ENCODE results near the gene CSMD2.

Gene CSMD2

DNA sequence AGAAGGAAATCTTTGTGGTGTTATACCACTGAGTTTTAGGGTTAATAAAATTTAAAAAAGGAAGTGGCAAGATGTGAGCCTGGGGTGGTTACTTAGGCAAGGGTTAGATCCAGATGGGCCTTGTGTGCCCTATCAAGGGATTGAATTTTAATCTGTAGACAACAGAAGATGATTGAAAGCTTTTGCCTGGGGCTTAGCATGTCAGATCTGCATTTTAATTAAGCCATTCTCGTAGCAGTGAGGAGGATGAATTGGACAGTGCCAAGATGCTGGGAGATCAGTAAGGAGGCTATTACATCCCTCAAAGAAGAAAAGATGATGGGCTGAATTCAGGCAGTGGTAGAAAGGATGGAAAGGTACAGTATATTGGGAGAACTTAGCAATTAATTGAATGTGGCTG, 258.9 kb downstream of the CSMD2 start:
- no peak for DNase-seq (ENCODE audit: low read depth in 3 of 3, low spot score in 1 of 3)

DNA sequence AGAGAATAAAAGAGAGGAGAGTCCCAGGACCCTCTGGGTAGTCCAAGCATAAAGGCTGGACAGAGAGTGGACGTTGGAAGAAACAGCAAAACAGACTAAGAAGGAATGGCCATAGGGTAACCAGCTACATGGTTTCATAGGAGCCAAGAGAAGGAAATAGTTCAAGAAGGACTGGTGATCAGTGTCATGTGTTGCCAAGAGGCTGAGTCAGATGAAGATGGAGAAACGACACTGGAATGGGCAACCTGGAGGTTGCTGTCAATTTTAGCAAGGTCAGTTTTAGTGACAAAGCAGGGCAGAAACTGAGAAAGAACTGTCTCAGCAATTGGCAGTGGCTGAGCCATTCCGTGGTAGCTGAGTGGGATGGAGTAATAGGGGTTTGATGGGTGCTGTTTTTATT, 259.8 kb downstream of the CSMD2 start:
- DNase-seq (ENCODE audit: low read depth in 3 of 3, low spot score in 1 of 3): no peak

DNA sequence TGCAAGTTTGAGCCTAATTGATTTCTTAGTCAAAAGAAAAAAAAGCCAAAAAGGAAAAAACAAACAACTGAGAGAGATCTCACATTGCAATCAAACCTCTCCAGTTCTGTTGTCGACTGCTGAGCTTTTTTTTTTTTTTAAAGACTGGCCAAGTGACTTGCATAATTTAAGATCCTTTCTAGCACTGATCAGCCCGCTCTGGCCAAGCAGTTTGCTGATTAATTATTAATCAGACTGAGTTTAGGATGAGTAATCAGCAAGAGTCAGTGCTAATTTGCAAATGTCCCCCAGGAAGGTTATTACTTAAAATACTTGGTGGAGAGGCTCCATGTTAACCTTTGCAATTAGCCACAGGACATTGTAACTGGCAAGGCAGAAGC, 261.8 kb downstream of the CSMD2 start:
- no peak for DNase-seq (ENCODE audit: low read depth in 3 of 3, low spot score in 1 of 3)

DNA sequence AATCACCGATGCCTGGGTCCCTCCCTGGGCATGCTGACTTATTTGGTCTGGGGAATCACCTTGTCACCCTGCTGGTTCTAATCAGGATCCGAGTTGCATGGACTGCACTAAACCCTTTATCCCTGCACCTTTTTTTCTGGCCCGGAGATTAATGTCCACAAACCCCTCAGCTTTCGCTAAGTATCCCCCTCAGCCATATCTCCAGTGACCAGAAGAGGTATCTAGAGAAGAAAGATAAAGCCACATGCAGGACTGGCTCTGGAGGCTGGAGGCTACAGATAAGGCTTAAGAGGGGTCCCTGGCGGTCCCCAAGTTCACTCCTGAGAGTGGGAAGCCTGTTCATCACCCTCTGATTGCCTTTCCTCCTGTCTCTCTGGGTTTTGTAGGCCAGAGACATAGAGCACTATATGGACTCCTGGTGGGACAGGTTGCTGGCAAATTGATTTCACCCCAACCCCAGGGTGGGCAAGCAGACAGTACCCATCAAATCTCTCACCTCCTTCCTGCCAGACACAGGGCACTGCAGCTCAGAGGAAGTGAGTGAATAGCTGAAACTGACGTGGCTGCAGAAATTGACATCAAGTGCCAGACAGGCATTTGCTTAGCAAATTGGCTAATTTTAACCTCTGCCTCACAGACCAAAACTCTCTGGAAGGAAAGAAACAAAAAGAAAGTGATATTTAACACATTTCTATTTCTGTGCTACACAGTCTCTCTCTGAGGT, 262.4 kb downstream of the CSMD2 start:
- no peak for DNase-seq (ENCODE audit: low read depth in 3 of 3, low spot score in 1 of 3)

DNA sequence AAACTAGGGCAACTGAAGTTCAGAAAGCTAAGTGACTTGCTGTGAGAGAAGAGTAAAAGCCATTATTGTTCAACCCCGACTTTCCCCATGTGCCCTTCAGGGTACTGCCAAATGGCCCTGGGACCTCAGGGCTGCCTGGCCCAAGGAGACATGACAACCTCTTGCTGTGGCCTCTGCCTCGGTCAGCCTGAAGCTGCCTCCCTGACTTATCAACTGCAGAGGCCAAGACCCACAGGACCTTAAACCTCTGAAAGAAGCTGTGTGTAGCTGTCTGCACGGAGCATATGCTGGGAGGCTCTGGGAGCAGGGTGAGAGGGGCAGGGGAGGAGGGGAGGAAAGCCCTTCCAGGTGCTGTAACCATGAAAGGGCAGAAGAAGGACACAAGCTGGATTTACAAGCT, 265.3 kb downstream of the CSMD2 start:
- DNase-seq (ENCODE audit: low read depth in 3 of 3, low spot score in 1 of 3): no peak

DNA sequence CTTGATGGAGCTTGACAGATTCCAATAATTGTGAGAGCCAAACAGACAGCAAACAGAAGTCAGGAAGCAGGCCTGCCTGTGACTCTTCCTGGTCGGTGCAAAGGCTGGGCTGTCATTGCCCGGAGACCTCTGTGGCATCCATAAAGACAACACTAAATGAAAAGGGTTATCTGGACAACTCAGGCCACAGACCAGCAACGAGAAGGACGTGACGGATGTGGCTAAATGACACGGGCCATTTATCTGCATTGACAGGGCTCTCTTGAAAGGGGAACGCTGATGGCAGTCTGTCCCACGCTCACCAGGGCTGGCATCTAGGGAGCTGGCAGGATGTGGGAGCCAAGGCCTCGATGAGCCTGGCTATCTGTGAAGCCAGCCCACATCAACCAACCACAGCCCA, 266.1 kb downstream of the CSMD2 start:
- no peak for DNase-seq (ENCODE audit: low read depth in 3 of 3, low spot score in 1 of 3)

DNA sequence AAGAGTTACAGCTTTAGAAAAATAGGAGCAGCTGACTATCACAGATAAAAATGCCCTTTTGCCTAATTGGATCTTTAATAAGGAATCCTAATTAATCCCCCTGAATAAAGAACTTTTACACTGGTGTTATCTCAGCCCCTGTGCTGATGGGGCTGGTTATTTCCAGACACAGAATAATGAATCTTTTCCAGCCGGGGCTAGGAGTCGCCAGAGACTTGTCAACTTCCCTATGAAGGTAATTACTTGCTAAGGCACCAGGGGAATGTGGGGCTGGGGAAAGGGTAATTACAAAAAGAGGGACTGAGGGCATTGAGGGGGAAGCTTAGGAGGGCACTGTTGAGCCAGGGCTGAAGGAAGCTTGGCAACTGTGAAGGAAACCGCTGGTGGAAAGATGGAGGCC, 266.6 kb downstream of the CSMD2 start:
- DNase-seq (ENCODE audit: low read depth in 3 of 3, low spot score in 1 of 3): no peak

DNA sequence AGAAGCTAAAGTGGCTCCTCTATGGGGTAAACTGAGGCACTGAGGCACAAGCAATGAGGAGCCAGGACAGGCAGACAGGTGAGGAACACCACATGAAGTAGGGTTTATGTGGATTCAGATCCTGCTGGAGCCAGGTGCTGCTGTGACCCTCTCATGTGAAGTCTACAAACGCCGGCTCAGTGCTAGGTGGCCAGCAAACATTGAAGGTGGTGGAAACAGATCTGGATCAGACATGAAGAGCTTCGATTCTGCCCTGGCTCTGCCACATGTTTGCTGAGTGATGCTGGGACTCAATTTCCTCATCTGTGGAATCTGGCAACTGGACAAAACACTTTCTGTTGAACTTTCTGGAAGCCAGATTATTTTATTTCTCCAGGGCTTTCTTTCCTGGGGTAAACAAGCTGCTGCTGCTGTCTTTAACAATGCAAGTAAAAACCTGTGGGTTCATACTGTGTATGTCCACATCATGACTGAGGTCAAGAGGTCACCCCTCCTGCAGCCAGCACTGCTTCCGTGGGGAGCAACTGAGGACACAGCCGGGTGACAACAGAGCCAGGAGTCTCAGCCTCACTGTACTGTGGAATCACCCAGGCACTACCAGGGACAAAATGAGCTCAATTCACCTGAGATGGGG, 267.8 kb downstream of the CSMD2 start:
- no peak for DNase-seq (ENCODE audit: low read depth in 3 of 3, low spot score in 1 of 3)

DNA sequence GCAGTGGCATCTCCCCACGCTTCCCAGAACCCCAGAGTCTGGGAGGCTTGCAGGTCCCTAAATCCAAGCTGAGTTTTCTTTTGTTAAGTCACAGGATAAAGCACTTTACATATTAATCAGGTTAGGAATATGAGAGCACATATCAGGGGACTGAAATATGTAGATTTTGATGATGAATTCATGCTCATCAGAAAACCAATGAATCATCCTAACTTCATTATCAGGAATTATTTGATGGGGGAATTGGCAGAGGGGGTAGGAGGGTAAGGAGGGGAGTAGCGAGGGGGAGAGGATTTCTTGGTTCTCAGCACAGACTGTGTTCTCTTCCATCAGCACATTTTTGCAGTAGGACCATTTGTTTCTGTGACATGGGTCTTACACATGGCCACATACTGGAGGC, 269.1 kb downstream of the CSMD2 start:
- DNase-seq (ENCODE audit: low read depth in 3 of 3, low spot score in 1 of 3): no peak

DNA sequence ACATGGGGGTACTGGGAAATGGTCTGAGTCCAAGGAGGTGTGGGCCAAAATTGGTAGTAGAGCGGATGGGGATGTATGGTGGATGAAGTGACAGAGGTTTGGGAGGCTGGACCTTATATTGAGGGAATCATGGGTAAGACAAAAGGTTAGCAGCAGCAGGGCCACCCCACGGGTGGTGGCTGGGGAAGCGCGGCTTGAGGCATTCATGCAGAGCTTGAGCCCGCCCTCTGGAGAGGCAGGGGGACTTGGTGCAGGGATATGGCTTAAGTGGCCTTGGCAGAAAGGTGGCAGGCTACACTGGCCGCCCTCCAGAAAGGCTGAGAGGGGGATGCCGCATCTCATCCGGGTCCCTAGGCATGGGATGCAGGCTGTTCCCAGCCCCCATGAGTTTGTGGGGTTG, 269.6 kb downstream of the CSMD2 start:
- DNase-seq (ENCODE audit: low read depth in 3 of 3, low spot score in 1 of 3): no peak

DNA sequence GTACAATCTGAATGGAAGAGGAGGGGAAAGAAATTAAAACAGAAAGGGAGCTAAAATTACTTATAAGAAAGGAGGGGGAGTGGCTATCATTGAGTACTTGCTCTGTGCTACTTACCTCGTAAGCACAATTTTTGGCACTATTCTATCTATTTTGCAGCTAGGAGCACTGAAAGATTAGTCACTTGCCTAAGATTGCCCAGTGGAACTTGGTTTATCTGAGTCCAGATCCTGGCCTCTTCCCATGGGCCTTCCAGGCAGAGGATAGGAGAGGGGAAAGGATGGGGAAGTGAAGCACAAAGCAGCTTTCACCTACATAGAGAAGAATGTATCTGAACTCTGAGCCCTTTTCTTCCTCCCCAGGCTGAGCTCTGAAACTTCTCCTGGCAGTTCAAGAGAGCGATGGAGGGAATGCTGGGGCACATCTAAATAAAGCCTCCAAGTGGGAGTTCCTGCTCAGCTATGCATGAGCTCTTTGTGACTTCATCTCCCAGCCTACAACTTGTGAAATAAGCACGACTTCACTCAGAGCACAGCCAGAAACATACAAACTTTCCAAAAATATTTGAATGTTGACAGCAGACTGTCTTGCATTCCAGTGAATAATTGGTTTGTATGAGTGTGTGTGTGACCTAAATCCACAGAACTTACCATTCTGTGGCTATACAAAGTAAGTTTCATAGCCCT, 271.7 kb downstream of the CSMD2 start:
- no peak for DNase-seq (ENCODE audit: low read depth in 3 of 3, low spot score in 1 of 3)

DNA sequence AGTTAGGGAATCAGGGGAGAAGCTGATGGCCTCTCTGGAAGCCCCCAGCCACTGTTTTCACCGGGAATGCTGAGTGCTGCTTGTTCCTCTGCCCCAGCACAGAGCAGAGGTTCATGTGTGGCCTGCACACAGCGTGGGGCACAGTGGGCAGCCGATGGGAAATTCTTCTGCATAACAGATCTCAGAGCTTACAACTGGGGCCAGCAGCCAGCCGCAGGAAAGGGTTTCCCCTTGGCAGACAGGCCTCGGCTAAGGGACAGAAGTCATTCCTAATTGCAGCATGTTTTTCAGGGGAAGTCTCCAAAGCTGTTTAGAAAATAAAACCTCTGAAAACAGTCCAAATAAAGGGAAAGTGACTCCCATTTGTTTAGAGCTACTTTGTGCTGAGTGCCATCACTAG, 278.5 kb downstream of the CSMD2 start:
- DNase-seq (ENCODE audit: low read depth in 3 of 3, low spot score in 1 of 3): no peak

DNA sequence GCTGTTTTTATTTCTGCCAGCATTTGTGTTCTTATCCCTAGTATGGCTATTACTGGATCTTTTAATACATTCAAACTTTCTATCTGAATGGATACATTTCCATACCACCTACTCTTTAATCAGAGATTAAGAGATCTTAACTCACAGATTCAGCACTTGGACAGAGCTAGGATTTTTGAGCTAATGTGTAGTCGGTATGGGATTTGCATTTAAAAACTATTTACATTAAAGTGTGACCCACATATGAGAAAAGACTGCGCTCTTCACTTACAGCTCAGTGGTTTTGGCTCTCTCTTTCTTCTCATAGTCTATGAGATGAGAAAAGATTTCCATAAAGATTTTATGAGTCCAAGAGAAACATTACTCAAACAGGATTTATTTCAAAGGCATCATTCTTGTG, 284.7 kb downstream of the CSMD2 start:
- DNase-seq (ENCODE audit: low read depth in 3 of 3, low spot score in 1 of 3): no peak

DNA sequence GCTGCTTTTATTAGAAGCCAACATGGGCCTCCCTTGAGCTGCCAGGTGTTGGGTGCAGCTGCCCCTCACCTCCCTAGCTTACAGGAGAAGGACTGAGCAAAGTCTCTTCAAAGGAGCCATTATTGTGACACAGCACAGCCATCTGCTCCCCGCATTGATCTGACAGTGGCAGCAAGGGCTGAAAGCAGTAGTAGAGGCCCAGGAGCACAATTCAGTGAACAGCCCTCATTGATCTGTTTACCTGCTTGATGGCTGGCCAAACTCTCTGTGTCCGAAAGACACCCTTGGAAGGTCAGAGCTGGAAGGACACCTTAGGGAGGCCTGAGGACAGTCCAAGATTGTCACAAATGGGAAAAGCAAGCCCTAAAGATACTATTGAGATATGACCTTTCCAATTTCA, 286.6 kb downstream of the CSMD2 start:
- no peak for DNase-seq (ENCODE audit: low read depth in 3 of 3, low spot score in 1 of 3)

DNA sequence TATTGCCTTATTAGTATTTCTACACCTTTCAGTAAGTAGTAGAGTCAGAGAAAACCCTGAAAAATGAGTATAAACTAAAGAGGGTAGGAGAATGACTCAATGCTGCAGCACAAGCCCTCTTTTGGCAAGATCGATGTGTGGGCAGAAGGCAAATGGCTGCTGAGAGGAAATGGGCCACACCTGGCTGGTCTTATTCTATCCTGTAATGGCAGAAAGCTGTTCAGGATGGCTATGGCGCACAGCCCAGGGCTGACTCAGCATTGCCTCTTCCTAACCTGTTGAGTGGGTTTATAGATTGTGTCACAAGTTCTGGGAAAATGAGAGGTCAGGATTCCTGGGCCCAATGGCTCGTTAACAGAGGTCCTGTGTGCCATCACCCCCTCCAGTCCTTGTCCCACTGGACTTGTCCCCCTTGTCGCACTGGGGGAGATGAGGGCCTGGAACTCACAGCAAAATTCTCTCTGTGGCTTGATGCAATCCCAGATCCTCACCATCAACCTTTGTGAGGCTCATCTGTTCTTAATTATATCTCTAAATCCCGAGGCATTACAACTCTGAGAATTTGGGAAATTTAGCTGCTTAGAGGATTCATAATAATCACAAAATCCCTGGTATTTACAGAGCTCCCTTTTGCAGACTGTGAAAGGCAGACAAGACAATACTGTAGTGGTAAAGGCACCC, 287.9 kb downstream of the CSMD2 start:
- DNase-seq (ENCODE audit: low read depth in 3 of 3, low spot score in 1 of 3): no peak

DNA sequence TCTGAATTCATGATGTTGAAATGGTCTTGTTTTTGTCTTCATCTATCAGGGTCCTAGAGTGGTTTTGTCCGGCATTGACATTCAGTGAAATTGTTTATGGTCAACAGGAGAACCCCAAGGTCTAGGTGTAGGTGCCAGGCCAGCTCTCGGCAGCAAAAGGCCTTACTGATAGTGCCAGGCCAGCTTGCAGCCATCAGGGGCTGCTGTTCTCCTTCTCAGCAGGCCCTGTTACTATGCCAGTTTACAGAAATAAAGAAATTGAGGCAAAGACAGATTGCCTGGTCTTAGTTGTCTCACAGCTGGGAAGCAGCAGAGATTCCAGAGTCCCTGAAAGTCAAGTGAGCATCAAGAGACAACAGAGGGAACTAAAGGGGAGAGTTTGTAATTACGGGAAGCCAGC, 289.2 kb downstream of the CSMD2 start:
- DNase-seq (ENCODE audit: low read depth in 3 of 3, low spot score in 1 of 3): no peak

DNA sequence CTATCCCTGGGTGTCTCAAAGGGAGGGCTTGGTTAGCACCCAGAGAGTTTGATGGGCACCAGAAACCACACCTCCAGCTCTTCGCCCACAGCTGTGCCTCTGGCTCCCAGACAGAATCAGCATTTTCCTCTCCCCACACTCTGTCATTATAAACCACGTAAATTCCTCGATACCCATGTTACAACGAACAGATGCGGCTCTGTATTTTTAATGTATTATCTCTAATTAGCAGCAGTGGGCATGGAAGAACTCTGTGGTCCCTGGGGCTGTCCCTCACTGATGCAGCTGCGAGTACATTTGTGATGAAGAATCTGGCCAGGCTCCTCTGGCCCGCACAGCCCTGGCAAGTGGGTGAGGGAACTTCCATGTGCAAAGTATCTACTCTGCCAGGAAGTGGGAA, 290.4 kb downstream of the CSMD2 start:
- DNase-seq (ENCODE audit: low read depth in 3 of 3, low spot score in 1 of 3): no peak

DNA sequence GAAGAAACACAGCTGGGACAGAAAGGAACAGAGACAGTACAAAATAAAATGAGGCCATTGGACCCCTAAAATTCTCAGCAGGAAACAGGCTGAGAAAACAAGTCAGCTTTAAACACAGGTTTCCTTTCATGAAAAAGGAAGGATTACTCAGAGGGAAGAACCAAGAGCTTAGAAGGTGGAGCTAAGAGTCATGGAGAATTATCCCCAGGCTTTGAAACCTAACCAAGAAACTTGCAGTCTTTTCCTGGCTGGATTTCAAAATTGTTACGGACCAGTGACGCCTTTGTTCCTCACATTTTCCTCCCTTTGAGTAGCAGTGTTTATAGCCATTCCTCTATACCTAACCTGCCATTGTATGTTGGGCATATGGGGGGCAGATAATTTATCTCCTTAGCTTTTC, 292.3 kb downstream of the CSMD2 start:
- DNase-seq (ENCODE audit: low read depth in 3 of 3, low spot score in 1 of 3): no peak

DNA sequence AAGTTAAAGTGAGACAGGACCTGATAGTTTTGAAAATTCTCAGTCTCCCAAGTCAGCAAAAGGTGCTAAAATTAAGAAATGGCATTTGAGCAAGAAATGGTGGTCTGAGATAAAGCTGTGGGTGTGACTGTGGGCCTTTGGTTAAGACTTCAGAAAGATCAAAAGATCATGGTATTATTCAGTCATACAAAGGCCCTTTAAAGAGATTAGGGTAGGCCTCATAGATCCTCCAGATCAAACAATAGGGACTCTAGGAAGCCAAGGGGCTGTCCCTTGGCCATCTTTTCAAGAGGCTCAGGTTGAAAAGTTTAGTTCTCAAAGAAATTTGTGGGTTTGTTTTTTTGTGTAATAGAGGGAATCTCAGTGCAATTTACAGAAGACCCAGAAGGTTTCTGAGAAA, 292.8 kb downstream of the CSMD2 start:
- no peak for DNase-seq (ENCODE audit: low read depth in 3 of 3, low spot score in 1 of 3)

DNA sequence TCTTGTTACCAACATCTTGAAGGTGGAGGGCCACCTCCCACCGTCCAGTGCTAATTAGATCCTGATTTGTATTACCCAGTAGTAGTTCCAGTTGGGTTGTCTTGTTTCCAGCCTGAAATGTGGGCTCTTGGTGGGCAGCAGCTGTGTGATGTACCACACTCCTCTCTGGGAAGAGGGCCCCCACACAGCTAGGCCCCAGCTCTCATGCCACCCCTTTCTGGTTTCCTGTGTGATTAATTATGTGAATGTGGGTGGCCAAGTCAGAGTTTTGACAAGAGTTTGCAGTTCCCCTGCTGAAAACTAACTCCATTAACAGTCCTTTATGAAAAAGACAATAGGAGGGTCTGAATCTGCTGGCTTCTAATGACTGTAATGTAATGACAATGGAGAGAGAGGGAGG, 297.3 kb downstream of the CSMD2 start:
- no peak for DNase-seq (ENCODE audit: low read depth in 3 of 3, low spot score in 1 of 3)

DNA sequence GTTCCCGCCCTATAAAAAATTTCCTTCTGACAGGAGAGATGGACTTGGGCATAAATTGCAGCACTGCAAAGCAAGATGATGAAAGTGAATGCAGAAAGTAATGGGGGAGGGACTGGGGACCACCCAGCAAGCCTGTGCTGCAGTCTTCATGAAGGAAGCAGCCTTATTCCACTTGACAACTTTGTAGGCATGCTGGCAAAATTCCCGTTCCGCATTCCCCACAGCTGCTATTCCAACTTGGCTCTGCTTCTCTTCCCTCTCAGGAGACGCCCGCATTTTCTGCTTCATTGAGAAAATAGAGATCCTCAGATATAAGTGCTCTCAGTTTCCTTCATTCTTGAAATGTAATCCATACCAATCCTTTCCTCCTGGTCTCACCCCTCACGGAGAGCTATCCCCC, 298.7 kb downstream of the CSMD2 start:
- DNase-seq (ENCODE audit: low read depth in 3 of 3, low spot score in 1 of 3): no peak
